Endothelial cell of umbilical vein (primary cell): Measurements from ENCODE around the gene GPX8. TPM values are rescaled to one million over a fixed set of nuclear protein-coding genes. Genes with fewer than 3 reads are reported as not detected.

ENCODE experiments used
- BruUV-seq: library from RNA; stranded (reverse); fragments of 400-500 nt; replicated peaks from 2 replicates; lab custom pipeline; 2021; lab: Mats Ljungman, UMichigan
- CTCF ChIA-PET: fragments of 300-600, 350-600 bp; sonication (Branson Sonifier 250); formaldehyde crosslinking; loops from one replicate; lab custom pipeline; 2021; ENCODE audit warnings: antibody characterized with exemption, inconsistent platforms; lab: Charles Lee
- POLR2A ChIA-PET: fragments of 300-600, 350-600 bp; sonication (Branson Sonifier 250); formaldehyde crosslinking; loops from one replicate; lab custom pipeline; 2021; ENCODE audit warnings: antibody characterized with exemption, inconsistent platforms; lab: Charles Lee
- DNase-seq: peaks from one replicate; pipeline ENCODE4 v3.0.0-alpha.2; 2011; ENCODE audit warnings: low read depth, low spot score
- FAIRE-seq: peaks from 2 replicates; lab custom pipeline; 2011; peaks lifted over from hg19 to GRCh38; lab: Jason Lieb, UNC
- H2AFZ ChIP-seq: 2 replicates; pipeline ENCODE4 v1.6.0; 2012; ENCODE audit warnings: low read depth, low read length, control low read depth, inconsistent platforms
- H3K27ac ChIP-seq: 2 replicates; pipeline ENCODE4 v1.5.1; 2011; ENCODE audit warnings: low read depth, mild to moderate bottlenecking, control low read depth, low read length, moderate library complexity; ENCODE audit not compliant: insufficient read depth
- H3K27me3 ChIP-seq, 2 experiments: 2 replicates each; pipeline versions ENCODE4 v1.6.0 to v1.6.1; 2011; ENCODE audit warnings: low read length in 2 of 2, mixed read lengths in 1 of 2; ENCODE audit not compliant: control insufficient read depth in 2 of 2, insufficient read depth in 2 of 2
- H3K36me3 ChIP-seq, 2 experiments: 2 replicates in 1 of 2; 3 replicates in 1 of 2; pipeline ENCODE4 v1.5.1; 2011; ENCODE audit warnings: low read length in 2 of 2, mild to moderate bottlenecking in 1 of 2, moderate library complexity in 1 of 2; ENCODE audit not compliant: control insufficient read depth in 2 of 2, insufficient read depth in 2 of 2; ENCODE audit errors: extremely low read depth in 1 of 2
- H3K4me1 ChIP-seq: 3 replicates; pipeline ENCODE4 v1.5.1; 2011; ENCODE audit warnings: mild to moderate bottlenecking, low read length; ENCODE audit not compliant: control insufficient read depth, insufficient read depth; ENCODE audit errors: extremely low read depth
- H3K4me2 ChIP-seq: 2 replicates; pipeline ENCODE4 v1.6.1; 2011; ENCODE audit warnings: low read length, control low read depth, mixed read lengths; ENCODE audit not compliant: insufficient read depth
- H3K4me3 ChIP-seq, 3 experiments: fragments of 200-600 bp in 1 of 3; sonication (generic), shearing (Covaris generic) in 1 of 3; replicated peaks in 1 of 3; 2 replicates each; pipeline ENCODE4 v1.5.1; 2011 to 2016; ENCODE audit warnings: control low read depth in 3 of 3, low read length in 3 of 3, mild to moderate bottlenecking in 2 of 3, inconsistent platforms in 1 of 3, low read depth in 1 of 3, moderate library complexity in 1 of 3; ENCODE audit not compliant: insufficient read depth in 1 of 3
- H3K79me2 ChIP-seq: 2 replicates; pipeline ENCODE4 v1.6.0; 2012; ENCODE audit warnings: low read length, inconsistent platforms; ENCODE audit not compliant: control insufficient read depth, insufficient read depth
- H3K9ac ChIP-seq: replicated peaks from 2 replicates; pipeline ENCODE3; 2011; ENCODE audit warnings: low read length, control low read depth; ENCODE audit not compliant: insufficient read depth; ENCODE audit errors: extremely low read depth
- H3K9me1 ChIP-seq: replicated peaks from 3 replicates; pipeline ENCODE4 v1.6.0; 2011; ENCODE audit warnings: mild to moderate bottlenecking, low read length; ENCODE audit not compliant: control insufficient read depth, insufficient read depth; ENCODE audit errors: extremely low read depth
- H3K9me3 ChIP-seq: replicated peaks from 2 replicates; pipeline ENCODE4 v1.5.1; 2012; ENCODE audit warnings: low read length, inconsistent platforms; ENCODE audit not compliant: control insufficient read depth, insufficient read depth
- H4K20me1 ChIP-seq: replicated peaks from 2 replicates; pipeline ENCODE3; 2011; ENCODE audit warnings: mild to moderate bottlenecking, low read length; ENCODE audit not compliant: control insufficient read depth, insufficient read depth; ENCODE audit errors: extremely low read depth
- EZH2 ChIP-seq: IDR thresholded peaks from 2 replicates; pipeline ENCODE4 v1.6.1; 2012; ENCODE audit warnings: borderline replicate concordance, low read depth, mild to moderate bottlenecking, moderate library complexity, low read length, inconsistent platforms; ENCODE audit not compliant: severe bottlenecking
- FOS ChIP-seq: IDR thresholded peaks from 2 replicates; pipeline ENCODE4 v1.6.1; 2011; ENCODE audit warnings: mild to moderate bottlenecking, low read length, moderate library complexity, borderline replicate concordance; ENCODE audit not compliant: insufficient read depth
- JUN ChIP-seq: IDR thresholded peaks from 2 replicates; pipeline ENCODE4 v1.6.1; 2011; ENCODE audit warnings: borderline replicate concordance, low read depth; ENCODE audit not compliant: insufficient read length, insufficient read depth
- MAX ChIP-seq: IDR thresholded peaks from 2 replicates; pipeline ENCODE4 v1.6.1; 2011; ENCODE audit not compliant: insufficient read depth, insufficient read length
- MYC ChIP-seq: IDR thresholded peaks from one replicate; pipeline ENCODE4 v1.6.1; 2011; ENCODE audit warnings: mild to moderate bottlenecking, low read depth, low read length
- POLR2A ChIP-seq: IDR thresholded peaks from 2 replicates; pipeline ENCODE4 v1.6.1; 2012; ENCODE audit warnings: low read depth, mild to moderate bottlenecking, control low read depth, low read length
- POLR2AphosphoS5 ChIP-seq: IDR thresholded peaks from 2 replicates; pipeline ENCODE4 v1.6.1; 2012; ENCODE audit warnings: low read depth, mild to moderate bottlenecking, control low read depth, low read length, moderate library complexity; ENCODE audit not compliant: insufficient read depth
- dilution Hi-C: fragments of 300-500 bp; cut with MboI; formaldehyde crosslinking; loops from one replicate; pipeline ENCODE4 v1.15.0; 2019; ENCODE audit warnings: low sequenced_read_pairs; ENCODE audit not compliant: extremely low pct_ligation_motif_present
- intact Hi-C: fragments of 100-400 bp; cut with micrococcal nuclease; formaldehyde crosslinking; loops from one replicate; pipeline ENCODE4 v1.10.0; 2022
- polyA plus RNA-seq, 4 experiments: library from polyadenylated mRNA; depleted of rRNA in 3 of 4; stranded (reverse) in 3 of 4; unstranded in 1 of 4; fragments of >200 nt; gene quantifications; 2 replicates each; pipeline versions ENCODE4 v1.2.1 to v1.2.3, GENCODE V29; 2011 to 2012; ENCODE audit warnings: missing spikeins in 1 of 4
- total RNA-seq: library from RNA; stranded (reverse); gene quantifications from 2 replicates; pipeline ENCODE4 v1.2.3, GENCODE V29; 2021
- TF ChIP-seq, protein P1 (sequence below), 2 donors: IDR thresholded peaks; 1 replicate in 1 of 2; 2 replicates in 1 of 2; pipeline ENCODE4 v1.5.1; 2011; ENCODE audit warnings: low read length in 2 of 2, mild to moderate bottlenecking in 2 of 2, moderate library complexity in 2 of 2, control low read depth in 1 of 2, inconsistent platforms in 1 of 2, low read depth in 1 of 2; ENCODE audit not compliant: insufficient read depth in 1 of 2; ENCODE audit errors: extremely low read depth in 1 of 2

The GPX8 gene
- total and polyA plus RNA-seq, 2 donors (not counting 3 experiments of a cell fraction or from before 2014, with no cell fraction given): 60.1 to 147 TPM

- dilution Hi-C loops: no loop called here
- Histone ChIP-seq H3K4me3 (no peak overlapping the region), H3K9me3 (no peaks in the 10 kb centered on the region), H3K36me3 (no peaks in the 10 kb centered on the region), H2AFZ (no peak overlapping the region), H3K79me2 (no peaks in the 10 kb centered on the region), H3K9ac (no peak overlapping the region), H3K27ac (no peak overlapping the region), H3K27me3 (peaks cover 62 to 84% of the 10 kb centered on the region in 2 experiments), H3K4me1 (peaks cover 21% of the 10 kb centered on the region), H3K9me1 (no peaks in the 10 kb centered on the region), H3K4me2 (no peak overlapping the region), H4K20me1 (no peaks in the 10 kb centered on the region)
- no peak for DNase-seq
- intact Hi-C loops: no loop called here
- ChIA-PET CTCF (interaction anchor here (1.6 to 2.2 kb wide), 2 partner anchors 10 to 12 kb away, joined by 5 to 14 read pairs; no protein-coding TSS in a partner anchor), POLR2A (no interaction called here)
- TF ChIP-seq JUN (no peak), EZH2 (no peak), MAX (no peak), POLR2A (no peak), MYC (no peak), FOS (no peak), POLR2AphosphoS5 (no peak)
- TF ChIP-seq, protein P1, sequence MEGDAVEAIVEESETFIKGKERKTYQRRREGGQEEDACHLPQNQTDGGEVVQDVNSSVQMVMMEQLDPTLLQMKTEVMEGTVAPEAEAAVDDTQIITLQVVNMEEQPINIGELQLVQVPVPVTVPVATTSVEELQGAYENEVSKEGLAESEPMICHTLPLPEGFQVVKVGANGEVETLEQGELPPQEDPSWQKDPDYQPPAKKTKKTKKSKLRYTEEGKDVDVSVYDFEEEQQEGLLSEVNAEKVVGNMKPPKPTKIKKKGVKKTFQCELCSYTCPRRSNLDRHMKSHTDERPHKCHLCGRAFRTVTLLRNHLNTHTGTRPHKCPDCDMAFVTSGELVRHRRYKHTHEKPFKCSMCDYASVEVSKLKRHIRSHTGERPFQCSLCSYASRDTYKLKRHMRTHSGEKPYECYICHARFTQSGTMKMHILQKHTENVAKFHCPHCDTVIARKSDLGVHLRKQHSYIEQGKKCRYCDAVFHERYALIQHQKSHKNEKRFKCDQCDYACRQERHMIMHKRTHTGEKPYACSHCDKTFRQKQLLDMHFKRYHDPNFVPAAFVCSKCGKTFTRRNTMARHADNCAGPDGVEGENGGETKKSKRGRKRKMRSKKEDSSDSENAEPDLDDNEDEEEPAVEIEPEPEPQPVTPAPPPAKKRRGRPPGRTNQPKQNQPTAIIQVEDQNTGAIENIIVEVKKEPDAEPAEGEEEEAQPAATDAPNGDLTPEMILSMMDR (IDR thresholded peaks at IDR 0.05; ENCODE audit: extremely low read depth in 1 of 2, insufficient read depth in 1 of 2, low read depth in 1 of 2, low read length in 2 of 2): no peak
- no peak for FAIRE-seq
- BruUV-seq: no TSS peak
These were observed 17.1 kb downstream of the GPX8 start for GRCh38 chr5:55177078-55177477.
